ENCODE measurements around the gene ERCC4.

The ERCC4 gene

GRCh38 chr16:13911871-13912270 lies 8.1 kb upstream of the ERCC4 start:
- DNase-seq, result no peak

DNA sequence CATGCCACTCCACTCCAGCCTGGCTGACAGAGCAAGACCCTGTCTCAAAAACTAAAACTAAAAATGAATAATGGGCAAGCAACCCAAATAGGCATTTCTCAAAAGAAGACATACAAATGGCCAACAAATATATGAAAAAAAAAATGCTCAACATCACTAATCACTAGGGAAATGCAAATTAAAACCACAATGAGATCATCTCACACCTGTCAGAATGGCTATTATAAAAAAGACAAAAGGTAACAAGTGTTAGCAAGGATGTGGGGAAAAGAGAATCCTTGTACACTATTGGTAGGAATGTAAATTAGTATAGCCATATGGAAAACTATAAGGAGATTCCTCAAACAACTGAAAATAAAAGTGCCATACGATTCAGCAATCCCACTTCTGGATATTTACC lies 7.1 kb upstream of the ERCC4 start:
- DNase-seq, result no peak

GRCh38 chr16:13913374-13914292 lies 6.3 kb upstream of the ERCC4 start:
- DNase-seq, result no peak

DNA sequence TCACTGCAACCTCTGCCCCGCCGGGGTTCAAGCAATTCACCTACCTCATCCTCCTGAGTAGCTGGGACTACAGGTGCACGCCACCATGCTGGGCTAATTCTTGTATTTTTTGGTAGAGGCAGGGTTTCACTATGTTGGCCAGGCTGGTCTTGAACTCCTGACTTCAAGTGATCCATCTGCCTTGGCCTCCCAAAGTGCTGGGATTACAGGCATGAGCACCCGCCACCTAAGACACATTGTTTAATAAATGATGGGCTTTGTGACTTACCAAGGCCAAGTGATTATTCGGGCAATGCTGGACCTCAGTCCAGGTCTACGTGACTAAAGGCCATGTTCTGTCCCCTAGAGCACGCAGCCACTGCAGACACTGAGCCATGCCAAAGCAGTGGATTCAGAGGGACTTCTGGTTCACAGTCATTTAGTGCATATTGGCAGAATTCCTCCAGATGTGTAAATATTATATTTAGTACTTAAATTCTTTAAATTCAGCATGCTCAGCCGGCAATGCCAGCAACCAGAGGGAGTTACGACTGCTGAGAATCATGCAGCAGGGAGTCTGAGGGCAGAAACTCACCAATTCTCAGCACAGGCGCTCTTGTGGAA lies 4.8 kb upstream of the ERCC4 start:
- no peak for DNase-seq

GRCh38 chr16:13919330-13919682 lies 648 bp upstream of the ERCC4 start:
- DNase-seq, result peak; percentile 39

GRCh38 chr16:13920510-13920818 lies 510 bp downstream of the ERCC4 start:
- no peak for DNase-seq

GRCh38 chr16:13921328-13921727 lies 1.4 kb downstream of the ERCC4 start:
- no peak for DNase-seq

DNA sequence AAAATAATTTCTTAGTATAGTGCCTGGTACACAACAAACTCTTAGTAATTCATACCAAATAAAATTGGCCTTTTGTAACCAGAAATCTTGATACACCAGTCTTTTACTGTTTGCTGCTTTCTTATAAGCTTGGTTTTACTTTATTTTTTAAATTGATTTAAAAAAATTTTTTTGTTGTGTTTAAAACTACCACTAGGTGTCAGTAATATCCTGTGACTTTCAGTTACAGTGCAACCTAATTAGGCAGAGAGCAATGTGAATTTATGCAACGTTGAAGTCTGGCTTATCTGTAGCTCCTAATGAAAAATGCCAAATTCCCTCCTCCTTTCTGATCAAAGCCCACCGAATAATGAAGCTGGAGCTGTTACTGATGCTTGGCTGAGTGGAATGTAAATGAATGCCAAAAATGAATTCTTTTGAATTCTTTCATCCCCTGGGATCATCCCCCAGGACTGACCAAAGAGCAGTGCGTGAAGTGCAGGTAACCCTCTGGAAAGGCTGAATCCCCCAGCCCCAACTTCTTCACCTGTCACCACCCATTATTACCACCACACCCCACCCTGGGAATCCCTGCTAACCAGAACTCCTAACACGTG lies 3.8 kb downstream of the ERCC4 start:
- peak; percentile 50 for DNase-seq

GRCh38 chr16:13926464-13926863 lies 6.5 kb downstream of the ERCC4 start:
- no peak for DNase-seq

- DNase-seq, result no peak
Observed at GRCh38 chr16:13926891-13927290, 6.9 kb downstream of the ERCC4 start.

DNA sequence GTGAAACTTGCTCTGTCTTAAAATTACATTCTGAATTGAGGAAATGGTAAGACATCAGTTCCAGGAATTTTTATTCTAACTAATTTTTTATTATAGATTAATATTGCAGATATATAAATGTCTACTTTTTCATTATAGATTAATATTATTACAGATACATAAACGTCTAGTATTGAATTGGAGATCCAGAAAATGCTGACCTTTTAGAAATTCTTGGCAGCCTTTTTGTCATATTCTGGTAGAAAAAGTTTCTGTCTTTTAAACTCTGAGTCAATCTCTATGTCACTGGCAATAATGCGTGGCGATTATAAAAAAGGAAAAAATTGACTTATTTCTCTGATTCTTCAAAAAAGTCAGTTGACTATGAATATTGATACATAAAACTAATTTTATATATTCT lies 8.7 kb downstream of the ERCC4 start:
- no peak for DNase-seq

DNA sequence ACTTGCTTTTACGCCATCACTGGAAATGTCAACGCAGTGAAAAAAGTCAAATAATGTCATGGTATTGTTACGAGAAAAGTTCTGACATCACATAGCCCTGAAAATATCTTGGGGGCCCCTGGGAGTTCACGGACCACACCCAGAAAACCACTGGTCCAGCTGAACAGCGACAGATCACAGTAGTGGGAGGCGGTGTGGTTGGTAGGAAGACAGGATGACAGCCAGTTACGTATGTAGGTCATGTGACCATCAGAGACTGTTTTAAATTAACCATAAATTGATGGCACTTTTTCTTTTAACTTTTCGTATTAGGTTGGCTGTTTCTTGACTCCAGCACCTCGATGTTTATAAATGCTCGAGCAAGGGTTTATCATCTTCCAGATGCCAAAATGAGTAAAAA lies 11.9 kb downstream of the ERCC4 start:
- no peak for DNase-seq

DNA sequence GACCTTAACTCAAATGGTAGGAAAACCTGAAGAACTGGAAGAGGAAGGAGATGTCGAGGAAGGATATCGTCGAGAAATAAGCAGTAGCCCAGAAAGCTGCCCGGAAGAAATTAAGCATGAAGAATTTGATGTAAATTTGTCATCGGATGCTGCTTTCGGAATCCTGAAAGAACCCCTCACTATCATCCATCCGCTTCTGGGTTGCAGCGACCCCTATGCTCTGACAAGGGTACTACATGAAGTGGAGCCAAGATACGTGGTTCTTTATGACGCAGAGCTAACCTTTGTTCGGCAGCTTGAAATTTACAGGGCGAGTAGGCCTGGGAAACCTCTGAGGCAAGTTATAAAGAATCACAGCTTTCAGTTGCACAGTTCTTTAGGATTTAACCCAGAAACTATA lies 15.5 kb downstream of the ERCC4 start:
- DNase-seq, result no peak

- DNase-seq, result no peak
Observed at GRCh38 chr16:13936155-13936554, 16.2 kb downstream of the ERCC4 start.

GRCh38 chr16:13936596-13937081 lies 16.7 kb downstream of the ERCC4 start:
- no peak for DNase-seq

DNA sequence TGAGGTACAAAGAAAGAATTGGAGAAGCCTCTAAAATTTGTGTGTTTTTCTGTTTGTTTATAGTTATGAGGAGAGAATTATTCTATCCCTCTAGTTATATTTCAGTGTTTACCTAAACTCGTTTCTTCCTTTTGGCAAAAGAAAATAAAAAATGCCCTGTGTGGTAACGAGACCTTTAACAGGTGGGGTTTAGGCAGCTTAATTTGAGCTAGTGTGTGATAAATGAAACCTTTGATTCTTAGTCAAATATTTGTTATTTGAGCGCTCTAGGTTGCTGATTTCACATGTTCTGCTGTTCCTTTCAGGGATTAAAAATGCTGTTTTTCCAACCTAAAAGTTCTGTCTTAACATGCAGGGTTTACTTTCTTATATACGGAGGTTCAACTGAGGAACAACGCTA lies 17.5 kb downstream of the ERCC4 start:
- DNase-seq, result no peak

DNA sequence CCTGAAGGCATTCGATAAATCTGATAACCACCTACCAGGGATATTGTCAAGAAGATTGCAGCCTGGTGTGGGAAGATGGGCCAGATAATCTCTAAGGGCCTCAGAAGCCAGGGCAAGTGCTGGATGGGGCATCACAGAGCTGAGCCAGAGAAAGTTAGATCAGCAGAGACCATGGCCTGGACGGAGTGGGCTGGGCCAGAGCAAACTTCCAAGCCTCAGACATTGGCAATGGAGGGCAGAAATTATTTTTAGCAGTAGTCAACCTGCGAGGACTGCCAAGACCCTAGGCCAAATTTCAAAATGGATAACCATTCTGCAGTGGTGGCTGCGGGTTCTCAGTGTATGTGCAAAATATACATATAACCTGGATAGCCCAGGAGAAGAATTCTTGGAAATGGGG lies 18.5 kb downstream of the ERCC4 start:
- no peak for DNase-seq

GRCh38 chr16:13939821-13940220 lies 19.9 kb downstream of the ERCC4 start:
- DNase-seq, result no peak

- DNase-seq, result no peak
Observed at GRCh38 chr16:13940397-13940933, 20.5 kb downstream of the ERCC4 start.

DNA sequence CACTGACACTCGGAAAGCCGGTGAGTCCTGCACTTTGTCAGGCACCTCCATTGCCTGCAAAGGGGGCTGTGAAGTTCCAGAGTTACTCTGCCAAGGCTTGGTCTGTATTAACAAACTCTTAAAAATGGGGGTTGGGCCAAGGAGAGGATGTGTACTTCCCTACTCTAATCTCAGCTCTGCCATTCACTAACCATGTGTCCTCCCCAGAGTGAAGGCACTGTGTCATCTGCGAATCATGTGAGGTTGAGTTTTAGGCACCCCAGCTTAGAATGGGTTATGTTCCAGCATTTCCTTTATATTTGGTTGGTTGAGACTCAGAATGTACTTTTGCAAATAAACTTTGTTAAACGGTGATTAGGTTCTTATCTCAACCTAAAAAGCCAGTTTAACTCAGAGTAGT lies 24.9 kb downstream of the ERCC4 start:
- no peak for DNase-seq

DNA sequence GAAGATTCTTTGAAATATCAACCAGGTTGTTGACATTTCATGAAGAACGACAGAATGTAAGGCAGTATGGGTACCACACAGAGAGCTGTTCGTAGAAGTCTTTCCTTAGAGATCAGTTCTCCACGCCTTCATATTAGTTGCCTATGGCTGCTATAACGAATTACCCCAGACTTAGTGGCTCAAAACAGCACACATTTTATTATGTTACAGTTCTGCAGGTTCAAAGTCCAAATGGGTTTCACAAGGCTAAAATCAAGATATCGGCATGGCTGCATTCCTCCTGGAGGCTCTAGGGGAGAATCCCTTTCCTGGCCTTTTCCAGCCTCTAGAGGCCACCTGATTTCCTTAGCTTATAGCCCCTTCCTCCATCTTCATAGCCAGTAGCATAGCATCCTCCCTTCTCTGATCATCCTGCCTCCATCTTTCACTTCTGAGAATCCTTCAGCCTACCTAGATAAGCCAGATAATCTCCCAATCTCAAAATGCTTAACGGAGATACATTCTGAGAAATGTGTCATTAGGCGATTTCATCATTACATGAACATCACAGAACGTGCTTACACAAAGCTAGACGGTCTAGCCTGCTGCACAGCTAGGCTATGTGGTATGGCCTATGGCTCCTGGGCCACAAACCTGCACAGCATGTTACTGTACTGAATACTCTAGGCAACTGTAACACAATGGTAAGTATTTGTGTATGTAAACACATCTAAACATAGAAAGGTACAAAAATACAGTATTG lies 26.0 kb downstream of the ERCC4 start:
- no peak for DNase-seq

DNA sequence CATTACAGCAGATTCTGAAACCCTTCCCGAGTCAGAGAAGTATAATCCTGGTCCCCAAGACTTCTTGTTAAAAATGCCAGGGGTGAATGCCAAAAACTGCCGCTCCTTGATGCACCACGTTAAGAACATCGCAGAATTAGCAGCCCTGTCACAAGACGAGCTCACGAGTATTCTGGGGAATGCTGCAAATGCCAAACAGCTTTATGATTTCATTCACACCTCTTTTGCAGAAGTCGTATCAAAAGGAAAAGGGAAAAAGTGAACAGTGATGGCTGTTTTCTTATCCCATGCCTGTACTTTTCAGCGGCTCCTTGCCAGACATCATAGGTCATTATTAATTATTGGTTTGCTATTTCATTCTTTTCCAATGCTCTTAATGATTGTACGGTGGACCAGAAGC lies 28.1 kb downstream of the ERCC4 start:
- DNase-seq, result no peak

DNA sequence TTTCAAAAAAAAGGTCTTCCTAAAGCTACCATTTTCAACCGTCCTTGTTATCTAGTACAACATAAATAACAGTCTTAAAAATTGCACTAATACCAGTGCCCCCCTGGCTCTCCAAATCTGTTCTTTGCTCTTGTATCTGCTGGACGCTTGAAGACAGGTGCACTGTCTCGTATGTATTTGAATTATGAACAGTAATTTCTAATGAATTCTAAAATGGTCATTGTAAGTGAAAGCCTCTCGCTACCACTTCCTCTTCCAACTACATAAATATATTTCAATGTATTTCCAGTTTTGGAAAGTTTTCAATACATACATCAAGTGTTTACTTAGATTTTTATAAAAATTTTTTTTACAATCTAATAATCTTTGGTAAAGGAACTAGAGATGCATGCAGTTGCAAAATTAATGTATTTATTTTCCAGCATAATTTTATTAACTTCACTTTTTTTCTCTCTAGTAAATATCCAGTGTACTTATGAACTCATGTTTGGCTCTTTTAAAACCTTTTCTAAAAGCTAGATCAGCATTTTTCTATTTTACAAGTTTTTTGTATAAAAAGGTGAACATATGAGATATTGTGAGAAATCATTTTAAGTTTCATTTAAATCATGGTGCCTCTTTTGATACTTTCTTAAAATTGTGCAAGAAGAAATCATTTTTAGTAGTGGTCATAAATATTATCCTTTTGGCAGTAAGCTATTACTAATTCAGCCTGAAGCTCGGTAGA lies 31.0 kb downstream of the ERCC4 start:
- no peak for DNase-seq
